Right lobe of liver (tissue), 4 donors: ENCODE results near the gene OR8B2.

ENCODE experiments used
- CTCF ChIP-seq, 4 donors: fragments of 200-600 bp in 3 of 4; fragments of 450-650 bp in 1 of 4; IDR thresholded peaks; one replicate each; pipeline versions ENCODE4 v1.5.1 to v1.8.0; 2016 to 2022; ENCODE audit warnings: antibody characterized with exemption in 4 of 4, mild to moderate bottlenecking in 2 of 4
- POLR2A ChIP-seq: fragments of 450-650 bp; IDR thresholded peaks from one replicate; pipeline ENCODE4 v1.6.1; 2017; ENCODE audit warnings: antibody characterized with exemption, mild to moderate bottlenecking
- donor health status: DM: no; HTN: no; CAD: no.
- donor health status: DM: no; HTN: no; CAD: no.
- donor health status: DM: no; HTN: yes; CAD: no.

- no peak for TF ChIP-seq POLR2A
- no peak for TF ChIP-seq CTCF (IDR thresholded peaks at IDR 0.05)
These were observed 8.0 kb downstream of the OR8B2 start for GRCh38 chr11:124376280-124376679.
